ENCODE results near the gene PPP1R37.

PPP1R37 gene

DNA sequence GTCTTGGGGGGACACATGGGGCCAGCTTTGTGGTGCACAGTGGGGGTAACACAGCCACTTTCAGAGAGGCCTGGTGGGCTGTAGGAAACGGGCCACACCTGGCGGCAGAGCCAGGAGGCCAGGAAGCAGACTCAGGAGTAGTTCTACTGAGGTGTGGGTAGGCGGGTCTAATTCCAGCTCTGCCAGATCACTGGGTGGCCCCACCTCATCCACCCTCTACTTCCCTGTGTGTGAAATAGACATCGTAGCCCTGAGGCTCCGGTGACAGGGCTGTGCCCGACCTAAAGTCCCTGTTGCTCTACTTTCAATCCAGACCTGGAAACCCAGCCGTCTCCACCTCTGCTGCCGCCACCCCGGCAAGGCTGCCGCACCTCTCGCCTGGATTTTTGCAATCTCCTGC is 63.8 kb downstream of the PPP1R37 start:
- DNase-seq, result no peak

DNA sequence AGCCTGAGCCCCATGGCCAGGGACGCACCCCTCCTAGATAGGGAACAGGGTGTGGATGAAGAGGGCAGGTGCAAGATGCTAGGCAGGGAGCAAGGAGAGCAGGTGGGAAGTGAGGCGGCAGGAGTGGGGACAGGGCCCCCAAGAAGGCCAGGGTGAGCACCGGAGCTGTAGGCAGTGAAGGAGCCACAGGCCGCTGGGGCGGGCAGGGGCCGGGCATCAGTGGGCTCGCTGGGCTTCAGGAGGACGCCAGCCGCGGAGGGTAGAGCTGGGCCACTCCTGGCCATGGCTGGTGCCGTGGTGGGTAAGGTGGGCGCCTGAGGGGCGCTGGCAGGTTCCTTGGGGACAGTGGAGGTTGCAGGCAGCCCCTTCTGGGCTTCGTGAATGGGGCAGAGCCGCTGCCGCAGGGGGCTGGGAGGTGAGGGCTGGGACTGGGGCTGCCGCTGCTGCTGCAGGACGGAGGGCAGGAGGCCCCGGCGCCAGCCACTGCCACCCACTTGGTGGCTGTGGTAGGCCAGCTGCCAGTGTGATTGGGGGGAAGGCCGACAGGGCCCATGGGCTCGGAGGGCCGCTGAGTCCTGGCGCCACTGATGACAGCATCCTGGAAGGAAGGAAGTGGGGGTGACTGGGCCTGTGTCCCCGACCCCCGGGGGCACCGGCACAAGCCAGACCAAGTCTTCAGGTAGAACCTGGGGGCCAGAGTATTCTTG is 65.7 kb downstream of the PPP1R37 start:
- no peak for DNase-seq

DNA sequence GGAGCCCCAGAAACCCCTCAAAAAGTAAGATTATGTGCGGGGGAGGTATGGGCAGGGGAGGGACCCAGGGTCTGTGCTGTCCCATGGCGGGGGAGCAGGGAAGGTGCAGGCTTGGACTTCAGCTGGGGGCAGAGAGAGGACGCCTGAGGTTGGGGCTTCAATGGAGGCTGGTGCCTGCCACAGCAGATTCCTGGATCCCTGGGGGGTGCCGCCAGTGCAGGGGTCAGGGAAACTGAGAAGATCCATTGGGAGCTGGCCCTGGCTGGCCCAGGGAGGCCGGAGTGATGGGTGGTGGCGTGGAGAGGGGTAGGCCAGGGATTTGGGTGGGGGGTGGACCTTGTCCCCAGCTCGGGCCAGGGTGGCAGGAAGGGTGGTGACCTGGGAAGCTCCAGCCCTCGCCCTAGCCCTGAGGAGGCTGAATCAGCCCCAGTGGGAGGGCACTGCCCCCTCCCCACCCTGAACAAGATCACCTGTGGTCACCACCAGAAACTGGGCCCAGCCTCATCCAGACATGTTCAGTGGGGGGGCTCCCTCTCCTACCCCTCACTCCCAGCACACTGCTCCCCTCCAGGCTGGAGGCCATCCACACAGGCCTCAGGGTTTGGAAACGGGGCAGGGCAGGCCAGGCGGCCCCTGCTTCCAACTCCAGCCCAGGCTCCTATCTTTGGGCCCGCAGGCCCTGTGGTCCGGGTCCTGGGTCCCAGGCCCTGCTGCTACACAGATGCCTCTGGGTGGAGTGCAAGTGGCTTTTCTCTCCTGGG is 66.4 kb downstream of the PPP1R37 start:
- no peak for DNase-seq

DNA sequence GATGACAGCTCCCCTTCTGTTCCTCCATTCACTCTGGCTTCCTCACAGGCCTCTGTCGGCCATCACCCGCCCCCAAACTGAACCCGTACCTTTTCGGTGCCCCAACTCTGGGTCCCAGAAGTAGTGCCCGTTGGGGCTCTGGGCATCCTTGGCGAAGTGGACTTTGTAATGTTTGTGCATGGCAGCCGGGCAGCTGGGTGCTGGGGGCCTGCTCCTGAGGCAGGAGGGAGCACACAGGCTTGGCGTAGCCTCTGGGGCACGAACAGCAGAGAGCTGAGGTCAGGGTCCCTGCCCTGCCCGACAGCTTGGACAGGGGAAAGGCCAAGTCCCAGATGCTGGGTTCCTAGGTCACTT is 67.0 kb downstream of the PPP1R37 start:
- DNase-seq, result no peak

DNA sequence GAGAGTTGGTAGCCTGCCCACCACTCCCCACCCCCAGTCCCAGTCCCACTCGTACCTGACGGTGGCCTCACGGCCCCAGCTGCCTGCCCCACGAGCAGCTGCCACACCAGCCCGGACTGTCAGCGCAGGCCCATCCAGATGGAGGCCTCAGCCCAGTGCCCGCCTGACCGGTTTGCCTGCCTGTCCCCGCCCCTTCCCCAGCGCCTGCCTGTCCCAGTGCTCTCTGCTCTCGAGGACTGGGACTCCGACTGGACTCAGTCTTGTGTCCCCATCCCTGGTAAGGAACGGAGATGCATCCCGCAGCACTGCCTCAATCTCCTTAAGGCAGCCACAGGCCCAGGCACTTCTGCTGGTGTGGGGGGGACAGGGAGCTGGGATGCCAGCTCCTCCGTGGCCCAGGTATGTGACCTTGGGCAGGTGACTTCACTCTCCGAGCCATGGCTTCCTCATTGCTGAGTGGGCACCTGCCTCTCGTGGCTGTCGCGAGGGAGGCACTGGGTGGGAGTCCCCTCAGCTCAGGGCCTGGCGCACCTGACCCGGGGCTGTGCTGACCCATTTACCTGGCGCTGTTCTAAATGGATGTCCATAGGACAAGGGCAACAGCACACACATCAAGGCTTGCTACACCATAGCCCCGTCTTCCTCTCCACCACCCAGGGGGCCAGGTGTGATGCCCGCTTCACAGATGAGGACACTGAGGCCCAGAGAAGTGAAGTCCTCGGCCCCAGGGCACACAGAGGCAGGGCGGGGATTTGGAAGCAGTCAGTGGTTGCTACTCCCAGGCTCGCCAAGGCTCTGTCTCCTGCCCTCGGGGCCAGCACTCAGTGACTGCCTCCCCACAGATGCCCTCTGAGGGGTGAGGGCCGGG is 68.1 kb downstream of the PPP1R37 start, which contains the start of gene NKPD1:
Gene NKPD1, minus strand, starts transcription at position 113 of the 868 bp plus-strand sequence. CDS start 832 bp downstream, outside the sequence.
- DNase-seq, result no peak

DNA sequence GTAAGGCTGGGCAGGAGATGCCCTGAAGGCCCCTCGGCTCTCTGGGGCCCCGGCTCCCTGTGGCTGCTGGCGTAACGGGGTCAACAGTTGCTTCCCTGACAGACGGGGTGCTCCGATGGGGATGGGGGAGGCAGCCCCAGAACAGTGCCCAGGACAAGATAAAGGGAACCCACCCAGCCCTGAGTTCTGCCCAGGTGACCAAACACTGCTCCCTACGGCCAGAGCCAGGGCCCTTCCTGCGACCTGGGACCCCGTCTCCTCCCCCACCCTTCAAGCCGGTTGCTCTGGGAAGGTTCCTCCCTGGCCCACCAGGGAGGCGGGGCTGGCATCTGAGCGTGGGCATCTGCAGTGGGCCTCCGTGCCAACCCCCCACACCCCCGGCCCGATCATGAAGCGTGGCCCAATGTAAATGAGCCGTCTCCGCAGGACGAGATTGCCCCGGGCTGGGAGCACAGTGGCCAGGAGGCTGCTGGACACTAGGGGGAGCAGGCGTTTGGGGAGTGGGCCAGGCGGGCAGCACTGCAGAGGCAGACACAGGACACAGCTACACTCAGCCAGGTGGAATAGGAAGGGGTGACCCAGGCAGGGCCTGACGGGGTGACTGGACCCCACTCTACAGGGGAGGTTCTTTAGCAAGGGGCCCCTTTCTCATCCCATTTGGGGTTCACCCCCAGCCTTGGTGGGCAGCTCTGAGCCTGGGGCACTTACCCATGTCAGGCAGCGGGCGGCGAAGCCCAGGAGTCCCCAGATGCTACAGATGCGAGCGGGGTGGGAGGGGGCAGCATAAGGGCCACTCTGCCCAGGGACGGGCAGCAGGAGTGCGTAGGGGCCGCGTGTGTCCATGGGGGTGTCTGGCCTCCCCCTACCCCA is 69.0 kb downstream of the PPP1R37 start:
- no peak for DNase-seq

DNA sequence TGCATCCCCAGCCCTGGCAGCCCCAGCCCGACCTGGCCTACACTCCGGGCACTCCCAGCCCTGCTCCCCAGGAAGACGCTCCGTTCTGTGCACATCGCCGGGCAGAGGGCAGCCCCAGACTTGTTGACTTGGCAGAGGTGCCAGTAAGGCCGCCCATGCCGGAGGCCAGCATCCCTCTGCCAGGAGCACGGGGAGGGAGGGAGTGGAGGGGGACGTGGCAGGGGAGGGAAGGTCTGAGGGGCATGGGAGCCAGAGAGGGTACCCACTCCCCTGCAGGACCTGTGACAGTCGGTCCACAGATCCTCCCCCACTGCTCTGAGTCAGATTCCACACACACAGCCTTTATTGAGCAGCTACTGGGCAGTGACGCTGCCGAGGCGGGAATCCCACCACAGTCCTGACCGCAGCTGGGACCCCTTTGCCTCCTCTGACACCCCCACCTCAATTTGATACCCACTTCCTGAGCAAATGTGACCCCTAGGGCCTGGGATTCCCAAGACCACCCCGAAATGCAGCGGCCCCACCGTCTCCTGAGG is 69.7 kb downstream of the PPP1R37 start:
- no peak for DNase-seq

DNA sequence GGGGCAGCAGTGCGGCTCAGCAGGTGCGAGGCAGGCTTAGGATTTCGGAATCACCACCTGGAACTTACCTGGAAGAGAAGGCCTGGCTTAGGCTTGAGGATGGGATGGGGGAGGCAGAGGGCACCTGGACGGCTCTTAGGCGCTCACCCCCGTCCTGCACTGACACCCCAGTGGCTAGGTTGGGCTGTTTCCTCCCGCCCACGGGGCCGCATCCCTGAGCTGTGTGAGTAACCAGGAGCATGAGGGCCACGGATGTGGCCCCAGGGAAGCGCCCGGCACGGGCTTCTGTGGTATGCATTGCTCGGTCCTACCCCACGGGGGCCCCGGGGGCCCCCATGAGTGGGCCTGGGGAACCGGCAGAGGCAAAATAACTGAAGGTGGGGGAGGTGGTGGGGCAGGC is 70.2 kb downstream of the PPP1R37 start:
- DNase-seq, result no peak

DNA sequence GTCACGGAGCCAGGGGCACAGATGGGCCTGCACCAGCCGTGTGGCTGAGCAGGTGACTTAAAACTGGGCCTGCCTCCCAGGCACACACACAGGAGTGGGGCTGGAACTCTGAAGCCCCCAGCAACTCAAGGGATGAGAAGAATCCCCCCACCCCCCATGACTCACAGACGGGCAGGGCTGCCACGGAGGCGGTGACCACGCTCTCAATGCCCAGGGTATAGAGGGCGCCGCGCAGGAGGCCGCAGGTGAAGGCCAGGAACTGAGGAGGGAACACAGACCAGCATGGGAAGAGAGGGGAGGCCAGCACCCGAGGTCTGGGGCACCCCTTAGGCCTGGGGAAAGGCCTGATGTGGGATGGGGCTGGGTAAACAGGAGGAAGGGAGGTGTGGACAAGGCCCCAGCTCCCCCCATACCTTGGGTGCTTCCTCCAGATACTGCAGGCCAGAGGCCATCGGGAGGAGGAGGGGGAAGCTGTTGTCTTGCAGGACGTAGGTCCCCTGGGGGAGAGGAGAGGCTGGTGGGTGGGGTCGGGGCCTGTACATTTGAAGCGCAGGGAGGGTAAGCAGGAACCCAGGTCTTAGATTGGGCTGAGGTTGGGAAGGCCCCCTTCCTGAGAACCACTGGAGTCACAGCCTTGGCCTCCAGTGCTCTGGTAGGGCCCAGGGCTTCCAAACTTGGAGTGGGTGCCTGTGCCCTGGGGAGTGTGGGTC is 70.9 kb downstream of the PPP1R37 start:
- no peak for DNase-seq

DNA sequence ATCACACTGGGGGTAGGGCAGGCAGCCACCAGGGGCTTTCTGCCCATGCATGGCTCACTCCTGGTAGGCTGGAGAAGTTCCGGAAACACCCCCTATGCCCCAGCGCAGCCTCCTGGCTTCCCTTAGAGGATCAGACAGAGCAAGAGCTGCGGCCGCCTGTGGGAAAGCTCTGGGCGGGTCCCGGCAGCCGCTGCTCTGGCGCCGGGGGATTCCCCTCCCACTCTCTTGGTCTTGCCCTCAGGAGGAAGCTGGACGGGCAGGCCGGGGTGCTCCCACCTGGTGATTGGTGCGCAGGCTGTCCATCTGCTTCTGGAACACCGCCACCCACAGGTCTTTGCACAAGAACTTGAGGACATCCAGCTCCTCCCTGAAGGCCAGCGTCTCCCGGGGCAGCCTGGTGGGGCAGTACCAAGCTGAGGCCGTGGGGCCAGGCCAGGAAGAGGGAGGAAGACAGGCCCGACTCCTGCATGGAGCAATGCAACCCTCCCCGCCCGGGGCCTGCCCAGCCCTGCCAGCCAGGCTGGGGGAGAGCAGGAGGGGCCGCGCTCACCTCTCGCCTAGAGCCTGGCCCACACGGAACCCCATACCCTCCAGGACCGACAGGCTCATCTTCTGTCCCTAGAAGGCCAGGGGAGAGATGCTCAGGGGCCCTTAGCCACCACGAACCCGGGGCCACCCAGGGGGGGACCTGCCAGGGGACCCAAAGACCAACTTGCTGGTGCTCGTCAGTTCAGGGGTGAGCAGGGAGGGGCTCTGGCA is 71.8 kb downstream of the PPP1R37 start:
- DNase-seq, result no peak

DNA sequence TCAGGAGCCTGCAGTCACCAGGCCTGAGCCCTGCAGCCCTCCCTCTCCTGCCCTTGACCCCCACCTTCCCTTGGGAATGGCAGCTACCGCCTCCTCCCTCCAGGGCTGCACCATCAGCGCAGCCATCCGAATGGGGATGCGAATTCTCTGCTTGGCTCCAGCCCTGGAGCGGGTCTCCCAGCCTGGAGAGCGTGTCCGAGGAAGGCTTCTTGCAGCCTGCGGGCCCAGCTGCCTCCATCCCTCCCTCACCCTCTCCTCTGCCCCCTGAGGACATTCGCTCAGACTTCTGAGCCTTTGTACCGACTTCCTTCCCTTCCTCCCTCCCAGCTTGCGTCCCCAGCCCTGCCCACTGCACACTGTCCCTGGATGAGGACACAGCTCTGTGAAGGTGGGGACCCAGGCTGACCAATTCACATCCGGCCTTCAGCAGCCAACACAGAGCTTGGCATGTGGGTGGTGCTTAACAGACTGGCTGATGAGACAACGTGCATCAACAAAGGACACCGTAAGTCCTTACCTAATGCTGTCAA is 73.8 kb downstream of the PPP1R37 start:
- DNase-seq, result no peak

DNA sequence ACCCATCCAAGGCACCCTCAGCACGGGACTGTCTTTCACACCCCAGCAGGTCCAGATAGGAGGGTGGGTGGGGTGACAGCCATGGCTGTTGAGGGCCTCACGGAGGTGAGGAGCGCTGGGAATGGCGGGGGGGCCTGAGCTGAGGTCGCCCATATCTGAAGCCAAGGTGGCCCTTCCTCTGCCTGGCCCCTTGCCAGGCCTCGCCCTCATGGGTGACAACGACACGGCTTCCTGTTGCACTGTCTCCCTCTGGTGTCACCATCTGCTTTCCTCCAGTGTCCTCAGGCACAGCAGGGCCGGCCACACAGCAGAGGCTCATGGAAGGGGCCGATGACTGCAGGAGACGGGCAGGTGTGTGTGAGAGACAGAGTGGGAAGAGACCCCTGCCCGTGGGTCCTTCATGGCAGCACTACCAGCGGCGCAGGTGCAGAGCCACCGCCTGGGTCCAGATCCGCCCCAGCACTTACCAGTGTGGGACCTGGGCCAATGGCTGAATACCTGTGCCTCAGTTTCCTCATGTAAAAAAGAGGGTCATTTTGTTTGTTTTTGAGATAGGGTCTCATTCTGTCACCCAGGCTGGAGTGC is 75.9 kb downstream of the PPP1R37 start:
- DNase-seq, result no peak

DNA sequence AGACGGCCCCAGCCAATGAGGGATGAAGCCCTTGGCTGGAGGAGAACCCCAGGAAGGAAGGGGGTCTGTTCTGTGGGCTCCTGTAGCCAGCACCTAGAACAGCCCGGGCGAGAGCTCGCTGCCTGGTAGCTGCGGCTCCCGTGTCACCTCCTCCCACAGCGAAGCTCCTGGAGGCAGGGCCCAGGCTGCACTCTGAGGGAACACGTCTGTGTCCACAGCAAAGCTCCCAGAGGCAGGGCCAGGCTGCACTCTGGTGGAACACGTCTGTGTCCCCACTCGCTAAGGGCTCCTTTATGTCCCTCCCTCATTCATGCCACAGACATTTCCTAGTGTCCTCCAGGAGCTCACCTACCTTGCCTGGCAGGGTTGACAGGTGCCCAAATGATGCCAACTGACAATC is 76.6 kb downstream of the PPP1R37 start:
- DNase-seq, result no peak

DNA sequence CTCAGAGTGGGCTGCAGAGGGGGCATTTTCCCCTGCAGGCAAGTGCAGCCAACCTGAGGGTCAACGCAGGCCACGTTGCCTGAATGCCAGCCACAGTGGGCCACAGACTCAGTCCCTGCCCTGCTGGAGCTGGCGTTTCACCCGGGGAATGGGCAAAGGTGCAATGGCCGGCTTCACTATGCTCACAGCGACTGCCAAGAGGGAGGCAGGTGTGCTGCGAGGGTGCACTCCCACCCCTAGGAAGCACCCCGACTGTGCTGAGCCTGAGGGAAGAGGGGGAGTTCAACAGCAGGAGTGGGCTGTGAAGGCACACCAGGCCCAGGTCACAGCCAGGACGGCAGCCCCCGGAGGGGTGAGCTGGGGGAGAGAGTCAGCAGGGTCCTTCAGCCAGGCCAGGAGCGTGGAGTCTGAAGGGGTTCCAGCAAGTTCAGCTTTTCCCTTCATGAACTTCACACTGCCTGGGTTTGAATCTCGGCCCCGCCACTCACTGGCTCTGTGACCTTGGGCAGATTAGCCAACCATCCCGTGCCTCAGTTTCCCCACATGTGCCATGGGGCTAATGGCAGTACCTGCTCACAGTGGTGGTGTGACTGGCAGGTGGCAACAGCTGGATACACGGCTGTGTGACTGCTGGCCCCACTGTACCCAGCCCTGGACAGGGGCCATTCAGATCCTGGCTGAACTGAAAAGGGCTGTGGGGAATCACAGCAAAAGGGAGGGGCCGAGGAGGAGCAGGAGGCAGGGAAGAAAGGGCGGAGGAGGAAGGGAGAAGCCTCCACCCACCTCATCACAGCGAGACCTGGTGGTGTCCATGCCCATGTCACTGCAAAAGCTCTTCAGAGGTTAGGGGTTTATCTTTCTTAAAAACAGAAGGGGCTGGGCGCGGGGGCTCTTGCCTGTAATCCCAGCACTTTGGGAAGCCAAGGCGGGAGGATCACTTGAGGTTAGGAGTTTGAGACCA is 77.4 kb downstream of the PPP1R37 start:
- no peak for DNase-seq

DNA sequence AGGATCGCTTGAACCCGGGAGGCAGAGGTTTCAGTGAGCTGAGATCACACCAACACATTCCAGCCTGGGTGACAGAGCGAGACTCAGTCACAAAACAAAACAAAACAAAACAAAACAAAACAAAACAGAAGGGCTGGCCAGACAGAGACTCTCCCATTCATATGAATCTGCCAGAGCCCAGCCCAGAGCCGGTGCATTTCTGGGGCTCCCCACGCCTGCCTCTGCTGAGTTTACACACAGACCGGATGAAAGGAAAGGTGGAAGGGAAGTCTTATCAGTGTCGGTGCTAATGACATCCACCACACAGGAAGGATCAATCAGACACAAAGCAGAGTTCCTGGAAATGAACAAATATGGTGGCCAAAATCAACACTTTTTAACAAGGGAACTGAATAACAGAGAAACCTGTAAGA is 78.2 kb downstream of the PPP1R37 start:
- peak in 1 of 4 experiments; percentile 11 for DNase-seq

DNA sequence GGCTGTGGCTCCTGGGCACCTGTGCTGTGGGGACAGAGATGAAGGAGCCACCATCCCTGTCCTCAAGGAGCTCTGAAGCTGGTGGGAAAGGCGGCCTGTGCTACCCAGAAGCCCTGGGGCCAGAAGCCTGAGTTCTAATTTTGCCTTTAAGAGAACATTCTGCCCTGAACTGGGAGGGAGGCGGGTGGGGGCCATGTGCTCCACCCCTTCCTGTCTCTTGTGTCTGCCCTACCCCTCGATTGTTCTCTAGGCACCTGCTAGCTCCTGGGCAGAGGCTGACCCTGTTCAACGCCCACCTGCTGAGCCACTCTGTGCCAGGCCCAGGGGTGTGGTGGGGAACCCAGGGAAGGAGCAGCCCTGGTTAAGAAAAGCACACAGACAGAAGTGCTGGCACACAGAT is 79.2 kb downstream of the PPP1R37 start:
- DNase-seq, result peak in 1 of 4 experiments; percentile 14

DNA sequence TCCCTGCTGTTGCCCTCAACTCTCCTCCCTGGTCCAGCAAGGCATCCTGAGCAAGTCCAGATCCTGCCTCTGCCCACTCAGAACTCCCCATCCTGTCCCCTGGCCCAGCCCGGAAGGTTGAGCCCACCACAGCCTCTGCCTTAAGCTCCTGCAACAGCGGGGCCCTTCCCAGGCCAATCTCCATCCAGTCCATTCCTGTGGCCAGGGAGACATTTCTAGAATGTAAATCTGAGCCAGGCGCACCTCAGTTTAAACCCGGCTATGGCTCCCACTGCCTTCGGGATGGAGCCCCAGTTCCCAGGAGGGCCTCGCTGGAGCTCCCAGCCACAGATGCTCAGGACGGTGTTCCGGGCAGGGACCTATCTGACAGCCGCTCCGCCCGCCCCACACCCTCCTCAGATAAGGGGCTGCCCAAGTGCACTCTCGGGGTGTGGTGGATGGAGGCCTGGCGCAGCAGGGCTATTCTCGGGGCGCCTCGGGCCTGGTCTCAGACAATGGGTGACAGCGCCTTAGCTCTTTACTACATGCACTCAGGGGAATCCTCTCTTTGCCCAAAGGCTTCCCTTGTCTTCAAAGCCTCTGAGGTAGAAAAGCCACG is 79.7 kb downstream of the PPP1R37 start:
- no peak for DNase-seq

DNA sequence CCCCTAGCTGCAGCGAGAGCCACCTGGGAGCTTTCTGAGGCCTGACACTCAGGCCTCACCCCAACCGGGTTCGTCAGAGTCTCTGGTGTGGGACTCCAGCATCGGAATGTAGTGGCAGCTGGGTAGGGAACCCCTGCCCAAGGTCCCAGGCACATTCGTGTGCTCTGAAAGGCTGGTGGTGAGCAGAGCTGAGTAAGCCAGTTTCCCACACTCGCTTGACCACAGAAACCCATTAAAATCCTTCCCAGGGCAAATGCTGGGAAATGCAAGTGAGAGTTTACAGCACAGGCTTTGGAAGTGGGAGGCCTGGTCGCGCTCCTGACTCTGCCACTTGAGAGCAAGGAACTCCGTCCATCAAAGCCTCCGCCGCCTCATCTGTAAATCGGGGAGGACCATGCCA is 80.8 kb downstream of the PPP1R37 start:
- DNase-seq, result no peak
